Measurements from ENCODE around the gene NXT1.

Gene NXT1

DNA sequence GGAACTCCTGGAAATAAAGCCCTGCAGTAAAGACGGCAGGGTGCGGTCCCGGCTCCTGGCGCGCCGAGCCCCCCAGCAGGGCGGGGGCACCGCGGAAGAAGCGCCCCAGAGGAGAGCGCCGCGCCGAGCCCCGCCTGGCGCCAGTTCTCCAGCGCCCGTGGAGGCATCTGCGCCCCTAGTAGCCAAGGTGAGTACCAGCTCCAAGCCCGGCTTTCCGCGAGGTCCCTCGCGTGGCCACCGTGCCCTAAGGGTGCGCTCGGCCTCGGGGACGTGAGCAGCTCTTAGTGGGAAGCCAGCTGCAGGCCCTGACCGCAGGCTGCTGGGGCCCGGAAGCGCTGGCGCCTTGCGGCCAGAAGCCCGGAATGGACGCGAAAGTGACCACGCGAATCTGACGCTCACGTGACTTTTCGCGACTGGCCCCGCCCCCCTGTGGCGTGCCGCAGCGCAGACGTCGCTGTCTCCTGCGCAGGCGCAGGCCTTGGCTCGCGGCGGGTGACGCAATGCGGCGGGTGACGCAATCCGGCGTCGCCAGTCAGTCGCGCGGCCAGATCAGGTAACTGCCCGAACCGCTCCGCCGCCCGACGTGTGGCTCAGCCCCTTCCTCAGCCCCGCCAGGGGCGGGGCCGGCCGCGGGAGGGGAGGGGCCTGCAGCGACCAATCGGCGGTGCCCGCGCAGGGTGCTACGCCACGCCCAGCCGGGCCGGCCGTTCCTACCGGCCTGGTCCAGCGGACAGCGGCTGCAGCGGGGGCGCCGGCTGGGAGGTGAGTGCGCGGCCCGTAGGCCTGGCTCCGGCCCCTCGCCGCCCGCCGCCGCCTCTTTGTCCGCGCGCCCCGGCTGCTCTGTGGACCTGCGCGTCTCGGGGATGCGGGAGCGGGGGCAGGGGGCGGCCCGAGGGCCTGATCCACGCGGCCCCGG lies 11.1 kb downstream of the NXT1 start, which contains the start of gene GZF1:
TSS of gene GZF1 (plus strand) at position 707 of the 916 bp plus-strand sequence. CDS start 2,202 bp downstream, outside the sequence.
- DNase-seq, result peak; percentile 98

DNA sequence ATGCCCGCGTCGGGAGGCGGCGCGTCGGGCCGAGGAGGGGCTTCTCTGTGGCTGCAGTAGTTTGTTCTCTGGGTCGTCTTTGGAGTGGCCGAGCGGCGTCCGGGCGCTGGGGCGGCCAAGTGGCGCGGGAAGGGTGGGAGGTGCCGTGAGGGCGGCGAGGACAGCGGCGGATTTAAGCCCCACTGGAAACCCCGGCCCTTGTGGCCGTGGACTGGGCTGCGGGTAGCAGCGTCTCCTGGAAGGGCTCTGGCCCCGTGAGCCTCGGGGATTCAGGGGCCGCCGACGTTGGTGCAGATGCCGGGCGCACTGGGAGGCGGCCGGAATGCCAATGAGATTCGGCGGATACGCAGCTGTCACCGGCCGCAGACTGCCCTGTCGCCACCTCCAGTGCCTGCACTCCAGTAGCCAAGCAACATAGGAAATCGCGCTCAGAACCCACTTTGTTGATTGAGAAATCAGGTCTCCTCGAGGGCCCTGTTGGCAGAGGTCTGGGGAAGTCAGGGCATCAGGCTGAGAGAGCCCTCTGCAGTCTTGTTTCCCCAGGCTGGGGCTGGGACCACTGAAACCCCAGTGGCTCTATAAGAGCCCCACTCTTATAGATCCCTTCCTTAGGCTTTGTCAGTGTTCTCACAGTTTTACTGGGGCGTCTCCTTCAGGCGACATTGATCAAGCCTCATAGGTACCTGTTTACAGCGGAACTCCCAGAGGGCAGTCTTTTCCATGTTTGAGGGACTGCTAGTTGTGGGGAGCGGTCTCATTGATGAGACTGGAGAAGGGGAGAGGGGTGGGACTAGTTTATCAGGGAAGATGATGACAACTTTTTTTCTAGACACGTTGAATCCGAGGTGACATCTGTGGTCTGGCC lies 12.0 kb downstream of the NXT1 start:
- no peak for DNase-seq

DNA sequence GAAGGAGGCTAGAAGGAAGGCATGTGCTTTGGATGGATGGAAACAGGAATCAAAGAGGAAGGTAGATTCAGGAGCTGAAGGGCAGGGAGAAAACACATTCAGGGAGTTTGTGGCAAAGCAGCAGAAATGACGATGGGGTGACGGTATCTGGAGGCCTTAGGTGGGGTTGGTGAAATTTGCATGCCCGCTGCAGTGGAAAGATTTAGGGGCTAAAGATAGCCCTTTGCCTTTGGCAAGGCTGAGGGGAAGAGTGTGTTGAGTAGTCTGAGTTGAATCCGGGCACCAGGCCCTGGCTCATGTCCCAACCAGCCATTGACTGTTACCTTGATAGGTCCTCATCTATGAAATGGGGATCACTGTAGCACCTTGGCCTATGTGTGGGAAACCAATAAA lies 12.7 kb downstream of the NXT1 start:
- no peak for DNase-seq

DNA sequence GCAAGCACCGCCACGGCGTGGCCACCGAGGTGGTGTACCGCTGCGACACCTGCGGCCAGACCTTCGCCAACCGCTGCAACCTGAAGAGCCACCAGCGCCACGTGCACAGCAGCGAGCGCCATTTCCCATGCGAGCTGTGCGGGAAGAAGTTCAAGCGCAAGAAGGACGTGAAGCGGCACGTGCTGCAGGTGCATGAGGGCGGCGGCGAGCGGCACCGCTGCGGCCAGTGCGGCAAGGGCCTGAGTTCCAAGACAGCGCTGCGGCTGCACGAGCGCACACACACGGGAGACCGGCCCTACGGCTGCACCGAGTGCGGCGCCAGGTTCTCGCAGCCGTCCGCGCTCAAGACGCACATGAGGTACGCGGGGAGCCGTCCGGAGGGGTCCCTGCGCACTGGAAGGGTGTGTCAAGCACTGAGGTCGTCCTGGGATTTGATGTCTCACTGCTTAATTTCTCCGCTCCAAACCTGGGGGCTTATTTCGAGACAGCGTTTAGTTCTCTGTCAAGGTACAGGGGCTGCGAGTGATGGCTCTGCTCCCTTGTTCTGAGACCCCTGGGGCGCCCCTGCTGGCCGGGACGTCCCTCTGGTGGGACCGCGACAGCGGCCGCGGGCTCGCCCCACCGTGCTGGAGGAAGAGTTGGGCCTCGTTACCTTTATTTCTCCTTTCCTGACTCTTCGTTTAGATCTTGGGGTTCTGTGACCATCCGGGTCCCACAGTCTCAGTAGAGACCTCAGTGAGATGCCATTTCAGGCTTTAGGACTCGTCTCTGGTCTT lies 15.0 kb downstream of the NXT1 start:
- DNase-seq, result no peak

DNA sequence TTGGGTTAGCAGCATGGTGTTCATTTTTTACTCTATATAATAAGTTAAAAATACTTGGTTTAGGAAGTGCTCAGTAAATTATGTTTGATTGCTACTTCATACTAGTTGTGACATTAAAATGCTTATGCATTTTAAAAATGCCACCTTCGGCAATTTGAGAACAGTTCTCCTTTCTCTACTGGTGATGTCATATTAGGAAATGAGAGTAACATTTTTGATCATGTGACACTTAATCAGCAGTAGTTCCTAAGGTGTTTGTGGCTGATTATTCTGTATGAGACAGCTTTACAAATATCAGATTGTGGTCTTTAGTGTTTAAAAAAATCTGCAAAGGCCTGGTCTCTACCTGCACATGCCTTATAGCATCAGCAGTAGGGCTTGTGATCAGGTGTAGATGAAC lies 15.8 kb downstream of the NXT1 start:
- DNase-seq, result no peak

DNA sequence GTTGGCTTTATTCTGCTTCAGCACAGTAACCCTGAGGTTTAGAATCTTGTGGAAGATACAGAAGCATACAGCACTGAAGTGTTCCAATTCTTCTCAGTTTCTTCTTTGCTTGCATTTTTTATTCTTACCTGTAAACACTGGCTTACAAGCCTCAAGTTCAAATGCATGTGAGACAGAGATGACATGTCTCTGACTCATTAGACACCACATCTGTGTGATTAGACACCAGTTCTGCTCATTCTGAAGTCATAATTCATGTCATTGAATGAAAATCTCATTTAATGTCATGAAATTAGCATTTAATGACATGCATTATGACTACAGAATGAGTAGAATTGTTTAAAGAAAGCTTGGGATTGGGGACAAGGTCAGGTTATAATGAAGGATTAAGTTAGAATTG lies 17.2 kb downstream of the NXT1 start:
- no peak for DNase-seq

DNA sequence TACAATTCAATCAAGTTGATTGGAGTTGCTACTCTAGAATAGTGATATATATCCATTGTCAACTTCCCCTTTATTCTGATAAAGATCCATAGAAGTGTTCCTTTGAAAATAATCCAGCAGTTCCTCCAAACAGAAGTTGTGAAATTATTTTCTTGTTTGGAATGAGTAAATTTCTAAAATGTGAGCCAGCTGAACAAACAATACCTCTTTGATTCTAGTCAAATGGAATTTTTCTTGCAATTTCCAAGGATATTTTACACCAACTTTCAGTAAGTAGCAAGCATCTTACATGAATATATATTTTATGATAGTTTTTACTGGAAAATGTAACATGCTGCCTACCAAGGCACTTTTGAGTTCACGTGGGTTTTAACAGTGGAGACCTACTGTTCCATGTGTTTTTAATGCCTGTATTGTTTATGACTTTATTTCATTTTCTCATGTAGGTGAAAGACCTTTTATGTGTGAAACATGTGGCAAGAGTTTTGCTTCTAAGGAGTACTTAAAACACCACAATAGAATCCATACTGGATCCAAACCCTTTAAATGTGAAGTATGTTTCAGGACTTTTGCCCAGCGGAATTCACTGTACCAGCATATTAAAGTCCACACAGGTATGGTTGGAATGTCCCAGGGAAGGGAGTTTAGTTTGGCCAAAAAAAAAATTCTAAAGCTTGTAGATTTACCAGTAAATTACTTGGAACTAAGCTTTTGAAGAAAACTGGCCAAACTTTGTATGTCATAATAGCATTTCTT lies 17.9 kb downstream of the NXT1 start:
- DNase-seq, result no peak

DNA sequence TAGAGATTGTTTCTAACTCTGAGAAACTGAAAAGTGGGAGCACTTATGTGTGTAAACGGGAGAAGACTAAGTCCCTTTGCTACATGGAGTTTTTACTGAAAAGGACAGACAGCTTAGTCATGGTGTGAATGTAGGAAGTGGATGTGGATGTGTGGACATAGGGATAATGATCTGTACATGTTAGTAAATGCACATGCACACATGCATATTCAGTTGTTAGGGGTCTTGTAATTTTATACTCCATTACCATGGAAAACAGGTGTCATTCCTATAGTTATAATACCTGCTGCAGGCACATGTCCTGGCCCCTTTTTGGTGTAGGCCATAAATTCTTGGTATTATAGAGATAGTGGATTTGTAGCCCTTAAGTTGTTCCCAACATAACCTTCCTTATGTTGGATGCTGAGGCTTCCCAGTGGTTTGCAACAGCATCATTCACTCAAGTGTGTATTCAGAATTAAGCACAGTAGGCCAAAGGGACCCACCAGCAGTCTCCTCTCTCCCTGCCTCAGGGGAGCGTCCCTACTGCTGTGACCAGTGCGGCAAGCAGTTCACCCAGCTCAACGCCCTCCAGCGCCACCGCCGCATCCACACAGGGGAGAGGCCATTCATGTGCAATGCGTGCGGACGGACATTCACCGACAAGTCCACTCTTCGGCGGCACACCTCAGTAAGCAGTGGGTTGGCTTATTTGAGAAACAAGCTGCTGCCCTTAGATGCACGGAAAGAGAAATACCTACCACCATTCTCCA lies 18.7 kb downstream of the NXT1 start:
- no peak for DNase-seq

DNA sequence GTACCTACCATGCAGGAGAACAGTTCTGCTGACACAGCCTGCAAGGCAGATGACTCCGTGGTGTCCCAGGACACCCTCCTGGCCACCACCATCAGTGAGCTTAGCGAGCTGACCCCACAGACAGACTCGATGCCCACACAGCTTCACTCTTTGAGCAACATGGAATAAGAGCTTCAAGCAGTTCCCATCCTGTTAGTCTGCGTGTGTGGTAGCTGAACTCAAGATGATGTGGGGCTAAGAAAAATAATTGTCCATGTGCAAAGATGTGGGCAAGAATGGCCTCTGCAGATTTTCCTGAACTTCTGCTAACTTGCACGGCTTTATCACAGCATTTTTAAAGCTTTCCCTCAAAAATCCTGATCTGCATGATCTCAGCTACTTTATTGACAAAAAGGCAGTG lies 19.7 kb downstream of the NXT1 start:
- no peak for DNase-seq

DNA sequence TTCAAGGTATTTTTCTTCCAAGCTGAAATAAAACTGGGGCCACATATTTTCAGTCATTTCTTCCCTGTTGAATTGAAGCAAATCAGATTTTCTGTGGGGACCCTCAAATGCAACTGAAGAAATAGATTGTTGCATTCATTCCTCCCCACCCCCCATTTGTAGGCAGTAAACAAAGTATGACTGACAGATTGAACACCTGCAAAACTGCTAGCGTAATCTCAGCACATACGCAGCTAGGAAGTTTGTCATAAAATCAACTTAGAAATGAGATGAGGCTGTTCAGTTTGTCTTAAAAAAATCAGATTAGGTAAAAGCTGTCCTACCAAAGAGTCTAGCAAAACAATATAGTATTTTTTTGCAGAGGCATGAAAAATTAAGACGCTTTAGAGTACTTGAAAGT lies 20.3 kb downstream of the NXT1 start:
- no peak for DNase-seq

DNA sequence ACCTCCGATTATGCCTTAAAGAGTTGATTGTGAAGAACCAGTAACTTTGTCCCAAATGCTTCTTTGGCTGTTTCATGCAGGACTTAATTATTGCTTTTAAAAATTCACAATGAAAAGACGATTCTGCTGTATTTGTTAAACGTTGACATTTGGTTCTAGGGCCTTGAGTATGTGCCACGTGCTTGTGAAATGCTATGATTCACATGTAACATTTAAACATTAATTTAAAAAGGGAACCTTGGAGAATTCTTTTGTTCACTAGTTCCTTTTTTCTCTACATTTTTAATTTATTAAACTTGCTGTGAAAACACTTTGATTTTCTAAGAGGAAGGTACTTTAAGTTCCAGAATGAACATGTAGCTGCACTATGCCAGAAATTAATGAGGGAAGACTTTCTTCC lies 20.9 kb downstream of the NXT1 start:
- no peak for DNase-seq

DNA sequence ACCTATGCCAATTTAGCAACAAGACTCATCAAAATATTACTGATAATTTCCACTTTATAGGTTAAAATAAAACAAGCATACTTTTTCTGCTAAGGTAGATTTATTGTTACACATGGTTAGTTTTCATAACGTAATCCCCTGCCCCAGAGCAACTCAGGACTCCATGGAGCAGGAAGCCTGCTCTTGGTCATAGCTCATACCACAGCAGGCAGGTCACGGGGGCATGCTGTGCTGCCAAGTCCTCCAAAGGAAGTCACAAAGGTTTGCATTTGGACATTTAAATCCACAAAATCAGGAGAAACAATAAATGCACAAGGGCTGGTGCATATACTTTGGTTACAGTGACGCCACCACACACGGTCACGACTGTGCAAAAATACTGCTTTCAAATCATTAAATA lies 23.9 kb downstream of the NXT1 start:
- DNase-seq, result no peak

DNA sequence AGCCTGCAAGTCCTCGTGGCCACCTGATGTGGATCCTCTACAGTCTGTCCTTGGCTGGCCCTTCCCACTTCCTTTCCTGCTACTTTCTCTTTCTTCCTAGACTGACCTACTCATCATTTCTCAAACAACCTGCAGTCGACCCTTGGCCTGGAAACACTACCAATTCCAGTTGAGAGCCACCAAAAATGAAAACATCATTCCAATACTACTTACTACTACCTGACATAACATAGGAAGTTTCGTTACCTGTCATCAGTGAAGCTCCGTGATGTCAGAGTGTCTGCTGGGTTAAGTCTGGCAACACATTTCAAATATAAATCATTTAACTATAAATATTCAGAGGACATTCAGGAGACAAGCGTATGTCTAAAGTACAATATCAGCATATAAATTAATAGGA lies 25.2 kb downstream of the NXT1 start:
- no peak for DNase-seq

DNA sequence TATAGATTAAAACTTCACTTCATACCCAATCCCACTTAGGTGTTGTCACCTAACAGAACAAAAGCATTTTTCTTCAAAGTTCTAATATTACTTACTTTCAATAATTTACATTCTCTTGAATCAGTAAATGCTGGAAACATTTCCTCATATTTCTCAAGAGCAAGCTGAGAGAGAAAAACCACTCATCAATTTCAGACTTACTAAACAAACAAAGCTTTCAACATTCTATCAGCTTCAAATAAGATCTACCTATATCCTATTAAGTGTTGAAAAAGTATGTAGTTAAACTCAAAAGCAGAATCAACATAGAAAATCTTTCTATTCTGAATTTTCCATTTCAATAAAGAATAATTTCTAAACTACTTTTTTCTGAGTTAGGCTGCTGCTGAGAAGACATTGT lies 29.2 kb downstream of the NXT1 start:
- no peak for DNase-seq

DNA sequence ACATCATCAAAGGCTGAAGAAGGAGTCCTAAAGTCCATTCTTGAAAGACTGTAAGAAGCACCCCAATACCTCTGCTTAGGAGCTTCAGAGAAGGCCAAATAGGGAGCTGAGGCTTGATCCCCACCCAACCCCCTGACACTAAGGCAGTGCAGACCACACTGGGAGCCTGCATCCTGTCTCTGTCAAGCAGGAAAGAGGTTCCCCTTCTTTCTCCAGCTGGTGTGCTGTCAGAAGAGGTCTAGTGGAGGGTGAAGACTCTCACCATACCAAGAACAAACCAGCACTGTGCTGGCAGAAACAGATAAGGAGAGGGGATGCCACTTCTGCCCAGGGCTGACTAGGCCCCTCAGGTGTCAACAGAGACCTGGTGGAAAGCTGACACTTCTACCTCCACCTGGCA lies 31.3 kb downstream of the NXT1 start:
- DNase-seq, result no peak

DNA sequence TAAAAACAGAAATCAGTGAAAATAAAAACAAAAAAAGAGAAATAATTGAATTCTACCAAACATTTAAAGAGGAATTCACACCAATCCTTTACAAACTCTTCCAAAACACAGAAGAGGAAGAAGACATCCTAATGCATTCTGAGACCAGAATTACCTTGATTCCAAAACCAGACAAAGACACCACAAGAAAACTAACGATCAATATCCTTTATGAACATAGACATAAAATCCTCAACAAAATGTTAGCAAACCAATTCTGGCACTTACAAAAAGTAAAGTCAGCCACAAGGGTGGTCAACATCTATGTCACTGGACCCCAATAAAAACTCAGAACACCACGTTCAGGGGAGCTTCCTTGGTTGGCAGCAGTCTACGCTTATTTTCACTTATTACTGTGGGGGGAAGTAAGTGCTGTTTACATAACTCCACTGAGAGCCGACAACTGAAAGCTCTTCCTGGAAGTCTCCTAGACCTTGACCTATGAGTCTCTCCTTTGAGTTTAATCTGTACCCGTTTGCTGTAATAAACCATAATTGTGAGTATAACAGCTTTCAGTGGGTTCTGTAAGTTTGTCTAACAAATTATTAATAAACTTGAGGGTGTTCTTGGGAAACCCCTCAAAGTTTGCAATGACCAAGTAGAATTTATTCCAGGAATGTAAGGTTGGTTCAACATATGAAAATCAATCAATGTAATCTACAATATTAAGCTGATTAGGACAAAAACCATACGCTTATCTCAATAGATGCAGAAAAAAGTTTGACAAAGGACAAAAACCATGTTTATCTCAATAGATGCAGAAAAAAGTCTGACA lies 35.9 kb downstream of the NXT1 start:
- no peak for DNase-seq

DNA sequence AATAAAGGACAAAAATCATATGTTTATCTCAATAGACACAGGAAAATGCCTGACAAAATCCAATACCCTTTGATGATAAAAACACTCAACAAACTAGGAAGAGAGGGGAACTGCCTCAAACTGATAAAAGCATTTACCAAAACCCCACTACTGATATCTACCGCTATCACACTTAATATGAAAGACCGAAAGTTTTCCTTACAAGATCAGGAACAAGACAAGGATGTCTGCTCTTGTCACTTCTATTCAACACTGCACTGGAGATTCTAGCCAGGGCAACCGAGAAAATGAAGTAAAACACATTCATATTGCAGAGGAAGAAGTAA lies 36.5 kb downstream of the NXT1 start:
- DNase-seq, result no peak

DNA sequence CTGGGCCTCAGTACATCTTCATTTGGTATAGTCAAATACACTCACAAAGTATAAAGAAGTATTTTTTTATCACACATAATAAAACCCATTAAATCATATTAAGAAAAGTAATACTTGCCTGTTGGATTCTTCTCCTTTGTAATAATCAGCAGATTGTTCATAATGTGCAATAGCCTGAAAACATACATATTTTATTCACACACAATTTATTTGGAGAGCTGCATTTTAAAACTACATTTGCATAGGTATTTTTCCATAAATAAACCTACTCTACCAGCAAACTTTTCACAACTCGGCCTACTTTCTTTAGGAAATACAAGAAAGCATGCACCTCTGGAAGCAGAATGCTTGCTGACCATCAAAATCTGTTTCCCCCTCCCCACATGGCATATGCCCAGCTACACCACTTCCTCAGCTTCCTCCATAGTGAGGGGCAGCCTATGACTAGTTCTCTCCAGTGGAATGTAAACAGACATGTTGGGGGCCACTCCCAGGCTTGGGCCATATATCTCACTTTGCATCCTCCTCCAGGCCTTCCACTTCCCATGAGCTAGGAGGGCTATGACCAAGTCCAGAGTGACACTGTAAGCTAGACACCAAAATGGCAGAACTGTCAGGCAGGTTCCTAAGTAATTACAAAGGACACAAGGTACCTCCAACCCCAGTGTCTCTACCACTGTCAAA lies 39.6 kb downstream of the NXT1 start:
- DNase-seq, result no peak

DNA sequence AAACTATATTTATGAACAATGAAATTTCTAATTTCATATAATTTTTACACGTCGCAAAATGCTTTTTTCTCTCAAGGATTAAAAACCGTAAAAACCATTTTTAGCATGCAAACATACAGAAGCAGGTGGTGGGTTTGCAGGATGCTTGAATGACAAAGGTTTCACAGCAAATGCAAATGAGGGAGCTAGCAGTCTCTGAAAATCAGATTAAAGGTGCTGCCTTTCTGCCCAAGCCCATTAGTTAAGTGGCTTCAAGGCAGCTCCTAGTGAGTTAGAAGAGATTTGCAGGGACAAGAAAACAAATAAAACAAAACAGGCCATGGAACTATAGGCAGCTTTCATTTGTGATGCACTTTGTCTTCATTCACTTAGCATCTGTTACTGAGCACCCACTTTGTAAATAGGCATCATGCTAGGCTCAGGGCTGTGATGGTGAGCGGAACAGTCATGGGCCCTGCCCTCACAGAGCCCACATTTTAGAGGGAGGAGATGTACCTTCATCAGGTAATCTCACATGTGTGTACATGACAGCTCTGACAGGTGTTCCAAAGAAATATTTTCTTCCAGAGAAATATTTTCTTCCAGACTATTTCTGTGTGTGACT lies 41.2 kb downstream of the NXT1 start:
- no peak for DNase-seq
